SU-DHL-6 (cell line): ENCODE data around the gene SEMA3B.

Source experiments
- H2AFZ ChIP-seq: fragments of 200-600 bp; sonication (generic); 2 replicates; pipeline ENCODE4 v1.6.1; 2014; ENCODE audit warnings: low read depth, mild to moderate bottlenecking, moderate library complexity, mixed read lengths, antibody characterized with exemption, low read length; ENCODE audit not compliant: severe bottlenecking
- H3F3A ChIP-seq: fragments of 200-600 bp; shearing (Covaris generic); 2 replicates; pipeline ENCODE4 v1.6.0; 2016; ENCODE audit warnings: antibody characterized with exemption, mild to moderate bottlenecking; ENCODE audit not compliant: insufficient read depth
- H3K27ac ChIP-seq: fragments of 200-600 bp; sonication (generic); 2 replicates; pipeline ENCODE4 v1.5.1; 2016; ENCODE audit warnings: low read depth, mild to moderate bottlenecking, low read length, moderate library complexity, mixed read lengths
- H3K27me3 ChIP-seq: fragments of 200-600 bp; sonication (generic), shearing (Covaris generic); 2 replicates; pipeline ENCODE4 v1.6.0; 2014; ENCODE audit warnings: mild to moderate bottlenecking, low read length
- H3K36me3 ChIP-seq: fragments of 200-600 bp; sonication (generic); 2 replicates; pipeline ENCODE4 v1.6.1; 2014; ENCODE audit warnings: mild to moderate bottlenecking, low read length, mixed read lengths
- H3K4me2 ChIP-seq: fragments of 300-600, 200-600 bp; shearing (Covaris generic), sonication (generic); 2 replicates; pipeline ENCODE4 v1.6.0; 2014; ENCODE audit warnings: low read length, low read depth, mild to moderate bottlenecking; ENCODE audit not compliant: poor library complexity, severe bottlenecking
- H3K4me3 ChIP-seq: fragments of 200-600 bp; sonication (generic); 2 replicates; pipeline ENCODE4 v1.5.1; 2014; ENCODE audit warnings: antibody characterized with exemption, low read length, mild to moderate bottlenecking, mixed read lengths; ENCODE audit not compliant: insufficient read depth, poor library complexity, severe bottlenecking
- H3K79me2 ChIP-seq: fragments of 200-600 bp; sonication (generic); 2 replicates; pipeline ENCODE4 v1.6.1; 2014; ENCODE audit warnings: mild to moderate bottlenecking, low read length, moderate library complexity; ENCODE audit not compliant: insufficient read depth
- H3K9ac ChIP-seq: fragments of 200-600 bp; sonication (generic); 2 replicates; pipeline ENCODE4 v1.7.0; 2014; ENCODE audit warnings: mild to moderate bottlenecking, low read length
- H3K9me2 ChIP-seq: fragments of 200-600 bp; sonication (generic); replicated peaks from 2 replicates; pipeline ENCODE4 v1.6.1; 2014; ENCODE audit warnings: low read length; ENCODE audit not compliant: insufficient read depth
- H3K9me3 ChIP-seq: fragments of 200-600 bp; sonication (generic); 2 replicates; pipeline ENCODE4 v1.6.1; 2014; ENCODE audit warnings: low read length, mixed read lengths; ENCODE audit not compliant: insufficient read depth
- H4K20me1 ChIP-seq: fragments of 200-600 bp; sonication (generic); 2 replicates; pipeline ENCODE4 v1.6.1; 2014; ENCODE audit warnings: low read depth, mild to moderate bottlenecking, antibody characterized with exemption, low read length, moderate library complexity, mixed read lengths
- CTCF ChIP-seq: fragments of 200-600 bp; sonication (generic); IDR thresholded peaks from one replicate; pipeline ENCODE4 v1.5.1; 2017; ENCODE audit warnings: antibody characterized with exemption, mild to moderate bottlenecking, low read length, moderate library complexity; ENCODE audit not compliant: insufficient read depth, poor library complexity, severe bottlenecking
- EZH2phosphoT487 ChIP-seq: fragments of 200-600 bp; sonication (generic), shearing (Covaris generic); conservative IDR thresholded peaks from 2 replicates; pipeline ENCODE4 v1.6.1; 2018; ENCODE audit warnings: mild to moderate bottlenecking, antibody characterized with exemption, low read length, moderate library complexity, mixed read lengths

SEMA3B gene

GRCh38 chr3:50256978-50257890 is 11.7 kb upstream of the SEMA3B start:
- no peaks in the 10 kb centered on the region for H3K9me3 ChIP-seq
- TF ChIP-seq CTCF (peak; percentile 77), EZH2phosphoT487 (no peak)
- no peak overlapping the region for H3K4me3 ChIP-seq
- H3K4me2 ChIP-seq: no peak overlapping the region
- H3K27ac ChIP-seq: no peak overlapping the region
- H3K9ac ChIP-seq: no peak overlapping the region
- no peak overlapping the region for H2AFZ ChIP-seq
- H3K9me2 ChIP-seq: no peaks in the 10 kb centered on the region
- no peaks in the 10 kb centered on the region for H3F3A ChIP-seq
- no peaks in the 10 kb centered on the region for H3K27me3 ChIP-seq
- H4K20me1 ChIP-seq: no peaks in the 10 kb centered on the region
- no peaks in the 10 kb centered on the region for H3K79me2 ChIP-seq
- H3K36me3 ChIP-seq: 0 out of 2 replicates have a peak, but pooled peaks cover 3% of the 10 kb centered on the region

GRCh38 chr3:50258029-50258680 is 10.8 kb upstream of the SEMA3B start:
- Histone ChIP-seq H3K9me2 (no peaks in the 10 kb centered on the region), H3K9ac (no peak overlapping the region), H3K9me3 (no peaks in the 10 kb centered on the region), H3K4me2 (no peak overlapping the region), H3K36me3 (0 out of 2 replicates have a peak, but pooled peaks cover 3% of the 10 kb centered on the region), H3K4me3 (no peak overlapping the region), H4K20me1 (no peaks in the 10 kb centered on the region), H3K79me2 (no peaks in the 10 kb centered on the region), H3K27me3 (no peaks in the 10 kb centered on the region), H3K27ac (no peak overlapping the region), H2AFZ (no peak overlapping the region), H3F3A (no peaks in the 10 kb centered on the region)
- TF ChIP-seq CTCF (no peak), EZH2phosphoT487 (no peak)

- H3K9ac ChIP-seq: no peak overlapping the region
- no peaks in the 10 kb centered on the region for H3K9me3 ChIP-seq
- H3K9me2 ChIP-seq: no peaks in the 10 kb centered on the region
- H4K20me1 ChIP-seq: no peaks in the 10 kb centered on the region
- no peaks in the 10 kb centered on the region for H3K79me2 ChIP-seq
- H3K4me2 ChIP-seq: no peak overlapping the region
- no peaks in the 10 kb centered on the region for H3K27me3 ChIP-seq
- H3F3A ChIP-seq: no peaks in the 10 kb centered on the region
- no peak for TF ChIP-seq EZH2phosphoT487
- no peak for TF ChIP-seq CTCF
- no peak overlapping the region for H3K27ac ChIP-seq
- 0 out of 2 replicates have a peak, but pooled peaks cover 3% of the 10 kb centered on the region for H3K36me3 ChIP-seq
- no peak overlapping the region for H3K4me3 ChIP-seq
- H2AFZ ChIP-seq: no peak overlapping the region
Observed at GRCh38 chr3:50258979-50259378, 10.0 kb upstream of the SEMA3B start.
